HEK293T (cell line): Measurements from ENCODE around the gene ACP3.

Experiments used
- ARNT ChIP-seq: fragments of 450-650 bp; IDR thresholded peaks from 2 replicates; pipeline ENCODE4 v1.6.1; 2017; ENCODE audit warnings: mild to moderate bottlenecking
- BHLHE40 ChIP-seq: fragments of 450-650 bp; IDR thresholded peaks from 2 replicates; pipeline ENCODE4 v1.6.1; 2016; ENCODE audit warnings: mild to moderate bottlenecking, moderate library complexity, borderline replicate concordance
- ELF4 ChIP-seq: fragments of 450-650 bp; IDR thresholded peaks from 2 replicates; pipeline ENCODE4 v1.6.1; 2017; ENCODE audit warnings: antibody characterized with exemption
- FOXA1 ChIP-seq: fragments of 450-650 bp; IDR thresholded peaks from 2 replicates; pipeline ENCODE4 v1.6.1; 2016; ENCODE audit warnings: mild to moderate bottlenecking
- FOXM1 ChIP-seq: fragments of 450-650 bp; IDR thresholded peaks from 2 replicates; pipeline ENCODE4 v1.6.1; 2017; ENCODE audit warnings: mild to moderate bottlenecking, borderline replicate concordance
- HDGF ChIP-seq: fragments of 450-650 bp; IDR thresholded peaks from 2 replicates; pipeline ENCODE4 v1.6.1; 2017; ENCODE audit warnings: antibody characterized with exemption, borderline replicate concordance
- LEF1 ChIP-seq: fragments of 450-650 bp; IDR thresholded peaks from 2 replicates; pipeline ENCODE4 v1.6.1; 2017; ENCODE audit warnings: mild to moderate bottlenecking, borderline replicate concordance
- NFRKB ChIP-seq: fragments of 450-650 bp; IDR thresholded peaks from 2 replicates; pipeline ENCODE4 v1.6.1; 2016; ENCODE audit warnings: mild to moderate bottlenecking, moderate library complexity
- SP1 ChIP-seq: fragments of 450-650 bp; IDR thresholded peaks from 2 replicates; pipeline ENCODE4 v1.6.1; 2017
- SUZ12 ChIP-seq: fragments of 450-650 bp; IDR thresholded peaks from 2 replicates; pipeline ENCODE4 v1.6.1; 2016; ENCODE audit warnings: mild to moderate bottlenecking
- TARDBP ChIP-seq: fragments of 450-650 bp; IDR thresholded peaks from 2 replicates; pipeline ENCODE4 v1.6.1; 2016

DNA sequence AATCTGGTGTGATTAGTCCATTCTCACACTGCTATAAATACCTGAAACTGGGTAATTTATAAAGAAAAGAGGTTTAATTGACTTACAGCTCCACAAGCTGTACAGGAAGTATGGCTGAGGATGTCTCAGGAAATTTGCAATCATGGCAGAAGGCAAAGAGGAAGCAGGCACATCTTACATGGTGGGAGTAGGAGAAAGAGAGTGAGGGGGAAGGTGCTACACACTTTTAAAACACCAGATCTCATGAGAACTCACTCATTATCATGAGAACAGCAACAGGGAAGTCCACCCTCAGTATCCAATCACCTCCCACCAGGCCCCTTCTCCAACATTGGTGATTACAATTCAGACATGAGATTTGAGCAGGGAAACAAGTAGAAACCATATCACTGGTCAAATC is 24.0 kb upstream of the ACP3 start:
- TF ChIP-seq FOXA1 (no peak), TARDBP (no peak), SP1 (no peak), HDGF (no peak), FOXM1 (no peak), NFRKB (no peak), ELF4 (no peak), ARNT (no peak), BHLHE40 (no peak), LEF1 (no peak), SUZ12 (no peak)
